ENCODE measurements around the gene TMEM139. TPM values are rescaled to one million over a fixed set of nuclear protein-coding genes. Genes with fewer than 3 reads are reported as not detected.
A peak's percentile ranks its signal among the peaks of the same experiment; 100 is the strongest.

The TMEM139 gene
- total and polyA plus RNA-seq, 4 donors, result 8.4 to 31.8 (median 19.5) TPM

GRCh38 chr7:143321242-143321641, 36.5 kb downstream of the TMEM139 start:
- Histone ChIP-seq H3K36me3 (ENCODE audit: control insufficient read depth in 4 of 4, insufficient read depth in 4 of 4, low read length in 4 of 4) (no peaks in the 10 kb centered on the region), H3K27ac (ENCODE audit: low read depth in 1 of 2, low read length in 1 of 2) (no peak overlapping the region), H3K4me1 (ENCODE audit: control insufficient read depth in 5 of 5, insufficient read depth in 5 of 5, low read length in 5 of 5) (peaks cover 0 to 17% (median 0%) of the 10 kb centered on the region in 5 donors), H3K27me3 (ENCODE audit: control insufficient read depth in 3 of 3, insufficient read depth in 3 of 3, low read length in 2 of 3) (no peaks in the 10 kb centered on the region), H3K9me3 (ENCODE audit: control insufficient read depth in 4 of 4, insufficient read depth in 3 of 4, low read length in 3 of 4) (peaks cover 0 to under 1% (median 0%) of the 10 kb centered on the region in 4 donors), H3K4me3 (no peak overlapping the region), H3K9ac (ENCODE audit: insufficient read depth in 1 of 2, low read length in 2 of 2) (no peak overlapping the region)
- no peak for ATAC-seq (ENCODE audit: insufficient read depth, low FRiP score)
- no peak for DNase-seq
- 97 to 98% methylated on average over 10 of the region's 10 CpGs for WGBS, 2 donors
- no peak for TF ChIP-seq CTCF (IDR thresholded peaks at IDR 0.05; ENCODE audit: control extremely low read depth, extremely low read depth)

- TF ChIP-seq CTCF (IDR thresholded peaks at IDR 0.05; ENCODE audit: control extremely low read depth, extremely low read depth), result no peak
- Histone ChIP-seq H3K9ac (ENCODE audit: insufficient read depth in 1 of 2, low read length in 2 of 2) (no peak overlapping the region), H3K27me3 (ENCODE audit: control insufficient read depth in 3 of 3, insufficient read depth in 3 of 3, low read length in 2 of 3) (no peaks in the 10 kb centered on the region), H3K4me3 (no peak overlapping the region), H3K36me3 (ENCODE audit: control insufficient read depth in 4 of 4, insufficient read depth in 4 of 4, low read length in 4 of 4) (no peaks in the 10 kb centered on the region), H3K4me1 (ENCODE audit: control insufficient read depth in 5 of 5, insufficient read depth in 5 of 5, low read length in 5 of 5) (peaks cover 0 to 17% (median 0%) of the 10 kb centered on the region in 5 donors), H3K27ac (ENCODE audit: low read depth in 1 of 2, low read length in 1 of 2) (no peak overlapping the region), H3K9me3 (ENCODE audit: control insufficient read depth in 4 of 4, insufficient read depth in 3 of 4, low read length in 3 of 4) (peaks cover 0 to 1% (median 0%) of the 10 kb centered on the region in 4 donors)
- WGBS, 2 donors, result 85 to 87% methylated on average over 4 of the region's 4 CpGs
- ATAC-seq (ENCODE audit: insufficient read depth, low FRiP score), result no peak
- no peak for DNase-seq
Observed at GRCh38 chr7:143321734-143322133, 37.0 kb downstream of the TMEM139 start.

- peak; percentile 26 to 40 (median 37) for DNase-seq
- Histone ChIP-seq H3K27me3 (ENCODE audit: control insufficient read depth in 3 of 3, insufficient read depth in 3 of 3, low read length in 2 of 3) (no peaks in the 10 kb centered on the region), H3K4me1 (ENCODE audit: control insufficient read depth in 5 of 5, insufficient read depth in 5 of 5, low read length in 5 of 5) (peaks cover 0 to 17% (median 0%) of the 10 kb centered on the region in 5 donors), H3K36me3 (ENCODE audit: control insufficient read depth in 4 of 4, insufficient read depth in 4 of 4, low read length in 4 of 4) (no peaks in the 10 kb centered on the region), H3K27ac (ENCODE audit: low read depth in 1 of 2, low read length in 1 of 2) (no peak overlapping the region), H3K9me3 (ENCODE audit: control insufficient read depth in 4 of 4, insufficient read depth in 3 of 4, low read length in 3 of 4) (peaks cover 0 to 1% (median 0%) of the 10 kb centered on the region in 4 donors), H3K9ac (ENCODE audit: insufficient read depth in 1 of 2, low read length in 2 of 2) (no peak overlapping the region), H3K4me3 (no peak overlapping the region)
- 68 to 75% methylated on average over 23 of the region's 23 CpGs for WGBS, 2 donors
- TF ChIP-seq CTCF (IDR thresholded peaks at IDR 0.05; ENCODE audit: control extremely low read depth, extremely low read depth), result no peak
- ATAC-seq (ENCODE audit: insufficient read depth, low FRiP score), result no peak
Observed at GRCh38 chr7:143322760-143323633, 38.2 kb downstream of the TMEM139 start.
